Sigmoid colon (tissue), 3 donors: ENCODE results near the gene MFSD2A.
"Not testable (repeated sequence)": the region's sequence is repeated elsewhere in the genome, so short reads cannot be mapped to it uniquely, and the experiment has no call there.

Experiments
- CTCF ChIP-seq, 4 experiments: fragments of 450-650 bp in 3 of 4; fragments of 200-600 bp in 1 of 4; IDR thresholded peaks; one replicate each; pipeline ENCODE4 v1.5.1; 2016 to 2019; ENCODE audit warnings: antibody characterized with exemption in 4 of 4, mild to moderate bottlenecking in 3 of 4, moderate library complexity in 2 of 4
- POLR2A ChIP-seq, 2 donors: fragments of 450-650 bp; IDR thresholded peaks; one replicate each; pipeline ENCODE4 v1.6.1; 2016; ENCODE audit warnings: antibody characterized with exemption in 2 of 2, mild to moderate bottlenecking in 2 of 2, moderate library complexity in 2 of 2

- not testable (repeated sequence) for TF ChIP-seq CTCF, POLR2A (IDR thresholded peaks at IDR 0.05)
Measured at GRCh38 chr1:39913136-39913535, 41.8 kb upstream of the MFSD2A start.
